Chondrocyte (in vitro differentiated cells): ENCODE data around the gene PPDPF. TPM values are rescaled to one million over a fixed set of nuclear protein-coding genes. Genes with fewer than 3 reads are reported as not detected.

Experiments
- DNase-seq: peaks from one replicate; pipeline ENCODE4 v3.0.0; 2021; ENCODE audit warnings: mixed read lengths, low spot score
- H3K27ac Mint-ChIP-seq: one replicate; pipeline ENCODE4 v1.8.0; 2021; ENCODE audit warnings: mild to moderate bottlenecking, moderate library complexity, mixed read lengths; ENCODE audit not compliant: unreplicated experiment
- H3K27me3 Mint-ChIP-seq: 2 replicates; pipeline ENCODE4 v1.8.0; 2021; ENCODE audit warnings: low read depth, mixed read lengths
- H3K36me3 Mint-ChIP-seq: 2 replicates; pipeline ENCODE4 v1.8.0; 2021; ENCODE audit warnings: low read depth, mixed read lengths
- H3K4me1 Mint-ChIP-seq: 2 replicates; pipeline ENCODE4 v1.8.0; 2021; ENCODE audit warnings: low read depth, mild to moderate bottlenecking, mixed read lengths
- H3K4me3 Mint-ChIP-seq: one replicate; pipeline ENCODE4 v1.8.0; 2021; ENCODE audit warnings: mild to moderate bottlenecking, moderate library complexity, mixed read lengths; ENCODE audit not compliant: unreplicated experiment
- H3K9me3 Mint-ChIP-seq: 2 replicates; pipeline ENCODE4 v1.8.0; 2021; ENCODE audit warnings: low read depth, mixed read lengths
- CTCF ChIP-seq: fragments of 200-600 bp; sonication (generic); IDR thresholded peaks from 2 replicates; pipeline ENCODE4 v1.5.0; 2021; ENCODE audit warnings: antibody characterized with exemption, mild to moderate bottlenecking, moderate library complexity
- total RNA-seq: library from RNA; stranded (reverse); gene quantifications from 3 replicates; pipeline ENCODE4 v1.2.1, GENCODE V29; 2021

PPDPF gene
- total RNA-seq, 1 donor from 2014 or later, result 261 TPM

GRCh38 chr20:63503524-63503923 is 17.0 kb upstream of the PPDPF start:
- H3K4me3 Mint-ChIP-seq, result no peak overlapping the region
- peaks cover 8% of the 10 kb centered on the region for H3K27me3 Mint-ChIP-seq
- no peak overlapping the region for H3K27ac Mint-ChIP-seq
- TF ChIP-seq CTCF, result no peak
- no peak for DNase-seq
- H3K9me3 Mint-ChIP-seq, result peaks cover 22% of the 10 kb centered on the region
- peaks cover 10% of the 10 kb centered on the region for H3K36me3 Mint-ChIP-seq
- no peaks in the 10 kb centered on the region for H3K4me1 Mint-ChIP-seq

- no peak overlapping the region for H3K27ac Mint-ChIP-seq
- DNase-seq, result no peak
- peaks cover 8% of the 10 kb centered on the region for H3K27me3 Mint-ChIP-seq
- no peak for TF ChIP-seq CTCF
- H3K4me1 Mint-ChIP-seq, result no peaks in the 10 kb centered on the region
- H3K4me3 Mint-ChIP-seq, result no peak overlapping the region
- peaks cover 24% of the 10 kb centered on the region for H3K9me3 Mint-ChIP-seq
- H3K36me3 Mint-ChIP-seq, result peaks cover 10% of the 10 kb centered on the region
Measured at GRCh38 chr20:63504642-63505041, 15.9 kb upstream of the PPDPF start.

GRCh38 chr20:63505281-63505680 is 15.3 kb upstream of the PPDPF start:
- no peaks in the 10 kb centered on the region for H3K4me1 Mint-ChIP-seq

GRCh38 chr20:63505723-63506122 is 14.8 kb upstream of the PPDPF start:
- Mint-ChIP-seq H3K9me3 (peaks cover 24% of the 10 kb centered on the region), H3K27me3 (peaks cover 8% of the 10 kb centered on the region), H3K36me3 (peaks cover 10% of the 10 kb centered on the region), H3K4me1 (no peaks in the 10 kb centered on the region), H3K27ac (no peak overlapping the region), H3K4me3 (no peak overlapping the region)
- TF ChIP-seq CTCF, result no peak
- no peak for DNase-seq

More at GRCh38 chr20:63505281-63505680, 15.3 kb upstream of the PPDPF start:
- no peak for TF ChIP-seq CTCF
- Mint-ChIP-seq H3K9me3 (peaks cover 24% of the 10 kb centered on the region), H3K36me3 (peaks cover 10% of the 10 kb centered on the region), H3K27ac (no peak overlapping the region), H3K4me3 (no peak overlapping the region), H3K27me3 (peaks cover 8% of the 10 kb centered on the region)
- DNase-seq, result no peak

- no peak for TF ChIP-seq CTCF
- DNase-seq, result no peak
- H3K36me3 Mint-ChIP-seq, result peaks cover 10% of the 10 kb centered on the region
- H3K4me3 Mint-ChIP-seq, result no peak overlapping the region
- no peak overlapping the region for H3K27ac Mint-ChIP-seq
- peaks cover 24% of the 10 kb centered on the region for H3K9me3 Mint-ChIP-seq
- no peaks in the 10 kb centered on the region for H3K4me1 Mint-ChIP-seq
- peaks cover 9% of the 10 kb centered on the region for H3K27me3 Mint-ChIP-seq
Measured at GRCh38 chr20:63507083-63507743, 13.4 kb upstream of the PPDPF start.
